Thyroid gland (tissue), 4 donors: ENCODE measurements around the gene RAD18. TPM values are rescaled to one million over a fixed set of nuclear protein-coding genes. Genes with fewer than 3 reads are reported as not detected.

Source experiments
- DNase-seq, 2 donors: peaks; one replicate each; pipeline ENCODE4 v3.0.0-alpha.2; 2019
- H3K27ac ChIP-seq, 3 donors: fragments of 200-600 bp; sonication (generic); 1 replicate in 2 of 3; 2 replicates in 1 of 3; pipeline ENCODE4 v1.5.1; 2016 to 2019; ENCODE audit warnings: mild to moderate bottlenecking in 1 of 3, moderate library complexity in 1 of 3
- H3K27me3 ChIP-seq: fragments of 200-600 bp; sonication (generic); one replicate; pipeline ENCODE4 v1.5.1; 2019
- H3K36me3 ChIP-seq, 2 donors: fragments of 200-600 bp; sonication (generic); one replicate each; pipeline ENCODE4 v1.5.1; 2016 to 2019
- H3K4me1 ChIP-seq, 2 donors: fragments of 200-600 bp; sonication (generic); one replicate each; pipeline ENCODE4 v1.5.1; 2017 to 2019
- H3K4me3 ChIP-seq, 3 donors: fragments of 200-600 bp; sonication (generic); replicated peaks in 1 of 3; 1 replicate in 2 of 3; 2 replicates in 1 of 3; pipeline ENCODE4 v1.5.1; 2016; ENCODE audit warnings: mild to moderate bottlenecking in 1 of 3
- H3K9me3 ChIP-seq: fragments of 200-600 bp; sonication (generic); one replicate; pipeline ENCODE4 v1.5.1; 2017
- POLR2A ChIP-seq, 2 donors: fragments of 450-650 bp; IDR thresholded peaks; one replicate each; pipeline ENCODE4 v1.6.1; 2017; ENCODE audit warnings: antibody characterized with exemption in 2 of 2, mild to moderate bottlenecking in 2 of 2, moderate library complexity in 1 of 2
- WGBS, 2 donors: methylation state at CpG; one replicate each; pipeline ENCODE4 v1.1.5; 2017; 5-methylcytosine and 5-hydroxymethylcytosine counted together
- intact Hi-C: fragments of 100-400 bp; cut with DNase I; formaldehyde crosslinking; loops from one replicate; pipeline ENCODE4 v1.15.1; 2023
- total RNA-seq, 4 donors: library from RNA; depleted of rRNA; stranded (reverse); fragments of >200 nt; gene quantifications; one replicate each; pipeline ENCODE4 v1.2.3, GENCODE V29; 2016
- TF ChIP-seq, protein P1 (sequence below), 6 experiments: fragments of 200-600 bp in 3 of 6; fragments of 450-650 bp in 3 of 6; sonication (generic) in 3 of 6; IDR thresholded peaks; one replicate each; pipeline ENCODE4 v1.5.1; 2016 to 2019; ENCODE audit warnings: antibody characterized with exemption in 6 of 6, mild to moderate bottlenecking in 2 of 6, inconsistent platforms in 1 of 6, moderate library complexity in 1 of 6

Gene RAD18
- total RNA-seq, 4 donors from 2014 or later, result 9.6 to 18.4 (median 10.5) TPM

DNA sequence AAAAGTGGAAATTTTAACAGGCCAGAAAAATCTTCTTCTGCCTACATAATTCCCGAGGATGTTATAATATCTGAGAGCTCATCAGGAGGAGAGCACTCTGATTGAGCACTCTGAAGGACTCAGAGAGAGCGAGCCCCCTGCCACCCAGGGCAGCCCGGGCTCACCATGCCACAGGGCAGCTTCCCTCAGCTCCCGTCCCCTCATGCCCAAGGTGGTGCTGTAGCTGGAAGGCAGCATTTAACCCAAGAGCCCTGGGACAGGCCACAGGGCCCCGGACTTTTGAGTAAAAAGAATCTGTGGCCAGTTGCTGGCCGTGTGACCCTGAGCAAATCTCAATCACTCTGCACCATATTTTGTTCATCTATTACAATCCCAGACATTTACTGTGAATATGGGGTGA, 23.5 kb upstream of the RAD18 start:
- no peaks in the 10 kb centered on the region for H3K27me3 ChIP-seq
- intact Hi-C loops, result loop anchor here (5.0 kb wide), 1 partner anchor 86 kb away; no protein-coding TSS in a partner anchor

DNA sequence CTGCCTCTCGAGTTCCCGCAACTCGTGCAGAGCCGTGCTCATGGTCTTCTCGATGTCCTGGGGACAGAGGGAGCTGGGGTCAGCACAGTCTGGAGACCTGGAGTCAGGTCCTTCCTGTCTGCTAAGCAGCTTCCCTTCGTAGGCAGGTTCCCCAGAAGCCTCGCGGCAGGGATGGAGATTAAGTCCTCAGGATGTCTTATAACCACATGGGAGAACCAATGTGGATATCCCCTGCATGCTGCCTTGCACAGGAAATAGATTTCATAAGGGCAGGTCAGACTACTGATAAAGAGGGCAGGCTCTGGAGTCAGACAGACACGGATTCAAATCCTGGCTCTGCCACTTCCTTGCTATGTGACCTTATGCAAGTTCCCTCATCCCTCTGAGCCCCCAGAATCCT, 22.6 kb upstream of the RAD18 start:
- Histone ChIP-seq H3K4me3 (no peak overlapping the region), H3K4me1 (peaks cover 0 to 2% of the 10 kb centered on the region in 2 donors), H3K27me3 (no peaks in the 10 kb centered on the region), H3K27ac (no peak overlapping the region), H3K9me3 (no peaks in the 10 kb centered on the region), H3K36me3 (no peaks in the 10 kb centered on the region)
- WGBS, 2 donors, result 90 to 93% methylated on average over 4 to 9 of the region's 9 CpGs
- no peak for DNase-seq
- intact Hi-C loops, result loop anchor here (5.0 kb wide), 1 partner anchor 86 kb away; no protein-coding TSS in a partner anchor
- no peak for TF ChIP-seq POLR2A (IDR thresholded peaks at IDR 0.05)
- TF ChIP-seq, protein P1, sequence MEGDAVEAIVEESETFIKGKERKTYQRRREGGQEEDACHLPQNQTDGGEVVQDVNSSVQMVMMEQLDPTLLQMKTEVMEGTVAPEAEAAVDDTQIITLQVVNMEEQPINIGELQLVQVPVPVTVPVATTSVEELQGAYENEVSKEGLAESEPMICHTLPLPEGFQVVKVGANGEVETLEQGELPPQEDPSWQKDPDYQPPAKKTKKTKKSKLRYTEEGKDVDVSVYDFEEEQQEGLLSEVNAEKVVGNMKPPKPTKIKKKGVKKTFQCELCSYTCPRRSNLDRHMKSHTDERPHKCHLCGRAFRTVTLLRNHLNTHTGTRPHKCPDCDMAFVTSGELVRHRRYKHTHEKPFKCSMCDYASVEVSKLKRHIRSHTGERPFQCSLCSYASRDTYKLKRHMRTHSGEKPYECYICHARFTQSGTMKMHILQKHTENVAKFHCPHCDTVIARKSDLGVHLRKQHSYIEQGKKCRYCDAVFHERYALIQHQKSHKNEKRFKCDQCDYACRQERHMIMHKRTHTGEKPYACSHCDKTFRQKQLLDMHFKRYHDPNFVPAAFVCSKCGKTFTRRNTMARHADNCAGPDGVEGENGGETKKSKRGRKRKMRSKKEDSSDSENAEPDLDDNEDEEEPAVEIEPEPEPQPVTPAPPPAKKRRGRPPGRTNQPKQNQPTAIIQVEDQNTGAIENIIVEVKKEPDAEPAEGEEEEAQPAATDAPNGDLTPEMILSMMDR (IDR thresholded peaks at IDR 0.05), result no peak

More for the DNA sequence above, 23.5 kb upstream of the RAD18 start:
- Histone ChIP-seq H3K27ac (no peak overlapping the region), H3K4me1 (no peaks in the 10 kb centered on the region), H3K36me3 (no peaks in the 10 kb centered on the region), H3K4me3 (no peak overlapping the region), H3K9me3 (no peaks in the 10 kb centered on the region)
- 80 to 84% methylated on average over 6 of the region's 6 CpGs for WGBS, 2 donors
- no peak for DNase-seq
- no peak for TF ChIP-seq POLR2A (IDR thresholded peaks at IDR 0.05)
- TF ChIP-seq, protein P1 (IDR thresholded peaks at IDR 0.05), result no peak

DNA sequence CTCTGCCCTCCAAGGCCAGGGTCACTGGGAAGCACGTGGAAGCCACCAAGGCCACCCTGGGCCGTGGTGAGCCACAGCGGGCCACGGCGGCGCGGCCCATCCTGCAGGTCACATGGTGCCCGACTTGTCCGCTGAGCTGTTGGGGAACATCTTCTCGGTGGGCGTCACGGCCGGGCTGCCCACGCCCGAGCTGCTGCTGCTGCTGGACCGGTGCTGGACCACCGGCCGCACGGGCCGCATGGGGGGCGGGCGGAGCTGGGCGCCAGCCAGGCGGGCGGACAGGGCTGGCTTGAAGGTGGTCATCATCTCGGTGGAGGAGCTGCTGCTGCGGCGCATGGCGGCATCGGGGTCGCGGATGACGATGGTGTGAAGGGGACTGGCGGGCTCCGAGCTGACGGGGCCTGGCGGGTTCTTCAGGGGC, 22.1 kb upstream of the RAD18 start:
- no peaks in the 10 kb centered on the region for H3K9me3 ChIP-seq
- 96% methylated on average over 32 of the region's 37 CpGs; no CpG with 5 or more reads in 1 of the 2 donors for WGBS, 2 donors
- no peaks in the 10 kb centered on the region for H3K36me3 ChIP-seq
- no peak overlapping the region for H3K27ac ChIP-seq
- no peak for DNase-seq
- no peaks in the 10 kb centered on the region for H3K27me3 ChIP-seq
- intact Hi-C loops, result loop anchor here (5.0 kb wide), 1 partner anchor 87 kb away; no protein-coding TSS in a partner anchor
- H3K4me1 ChIP-seq, result peaks cover 0 to 6% of the 10 kb centered on the region in 2 donors
- no peak overlapping the region for H3K4me3 ChIP-seq
- TF ChIP-seq, protein P1 (IDR thresholded peaks at IDR 0.05), result no peak
- TF ChIP-seq POLR2A (IDR thresholded peaks at IDR 0.05), result no peak

DNA sequence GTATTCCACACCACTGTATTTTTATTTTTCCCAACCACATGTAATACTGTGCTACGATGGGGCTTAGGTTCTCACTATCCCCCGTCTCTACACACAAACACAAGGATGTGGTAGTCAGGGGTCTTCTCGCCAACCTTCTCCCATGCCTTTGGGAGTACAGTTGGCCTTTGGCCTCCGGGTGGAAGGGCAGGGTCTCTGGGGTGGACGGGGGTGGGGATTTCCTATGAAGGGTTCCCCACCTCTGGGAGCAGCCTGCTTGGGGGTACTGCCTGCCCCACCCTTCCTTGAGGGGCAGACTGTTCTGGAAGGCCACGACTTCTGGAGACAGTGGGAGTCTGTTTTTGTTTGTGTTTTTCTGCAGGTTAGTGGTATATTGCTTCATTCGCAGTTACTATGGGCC, 21.3 kb upstream of the RAD18 start:
- intact Hi-C loops, result no loop called here

DNA sequence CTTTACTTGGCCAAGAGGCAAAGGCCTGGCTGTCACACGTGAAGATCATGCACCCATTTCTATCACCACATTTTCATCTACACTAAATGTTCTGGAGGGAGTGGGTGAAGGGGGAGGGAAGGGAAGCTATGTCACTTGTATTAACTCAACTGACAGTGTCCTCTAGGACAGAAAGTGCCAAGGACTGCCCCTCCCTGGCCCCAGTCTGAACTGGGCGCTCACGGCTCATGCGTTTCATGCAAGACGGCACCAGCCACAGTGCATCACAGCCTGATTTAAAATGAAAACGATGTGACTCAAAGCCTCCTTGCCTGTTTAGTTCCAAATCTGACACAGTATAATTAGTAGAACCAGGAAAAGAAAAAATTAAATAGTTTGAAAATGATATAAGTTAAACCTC, 20.8 kb upstream of the RAD18 start:
- Histone ChIP-seq H3K4me3 (no peak overlapping the region), H3K27ac (no peak overlapping the region), H3K27me3 (no peaks in the 10 kb centered on the region), H3K36me3 (no peaks in the 10 kb centered on the region), H3K9me3 (no peaks in the 10 kb centered on the region), H3K4me1 (peaks cover 0 to 6% of the 10 kb centered on the region in 2 donors)
- WGBS, 2 donors, result 87 to 92% methylated on average over 6 of the region's 6 CpGs
- intact Hi-C loops, result no loop called here
- TF ChIP-seq, protein P1 (IDR thresholded peaks at IDR 0.05), result no peak
- TF ChIP-seq POLR2A (IDR thresholded peaks at IDR 0.05), result no peak
- DNase-seq, result no peak

More for the DNA sequence above, 21.3 kb upstream of the RAD18 start:
- Histone ChIP-seq H3K4me1 (peaks cover 0 to 6% of the 10 kb centered on the region in 2 donors), H3K9me3 (no peaks in the 10 kb centered on the region), H3K27me3 (no peaks in the 10 kb centered on the region), H3K36me3 (no peaks in the 10 kb centered on the region), H3K27ac (no peak overlapping the region), H3K4me3 (no peak overlapping the region)
- 89 to 92% methylated on average over 7 of the region's 7 CpGs for WGBS, 2 donors
- no peak for DNase-seq
- TF ChIP-seq, protein P1 (IDR thresholded peaks at IDR 0.05), result no peak
- no peak for TF ChIP-seq POLR2A (IDR thresholded peaks at IDR 0.05)
